KMS-11 (cell line): Measurements from ENCODE around the gene ESRP2.

Experiments
- H2AFZ ChIP-seq: fragments of 200-600 bp; sonication (generic); 2 replicates; pipeline ENCODE4 v1.6.1; 2016; ENCODE audit warnings: antibody characterized with exemption, mixed run types, low read depth
- H3K27ac ChIP-seq: fragments of 200-600 bp; sonication (generic); 2 replicates; pipeline ENCODE4 v1.6.1; 2016; ENCODE audit warnings: mild to moderate bottlenecking, mixed run types
- H3K27me3 ChIP-seq: fragments of 200-600 bp; sonication (generic); 2 replicates; pipeline ENCODE4 v1.6.1; 2017; ENCODE audit warnings: mild to moderate bottlenecking, low read depth, mixed run types, moderate library complexity; ENCODE audit not compliant: insufficient read depth
- H3K36me3 ChIP-seq: fragments of 200-600 bp; sonication (generic); 2 replicates; pipeline ENCODE4 v1.6.1; 2017; ENCODE audit warnings: mild to moderate bottlenecking, mixed run types; ENCODE audit not compliant: insufficient read depth
- H3K4me1 ChIP-seq: fragments of 200-600 bp; sonication (generic); 2 replicates; pipeline ENCODE4 v1.6.1; 2016; ENCODE audit warnings: mild to moderate bottlenecking, low read depth, mixed run types; ENCODE audit not compliant: poor library complexity, severe bottlenecking
- H3K4me2 ChIP-seq: fragments of 200-600 bp; sonication (generic); 2 replicates; pipeline ENCODE4 v1.7.0; 2016; ENCODE audit warnings: mild to moderate bottlenecking, mixed run types
- H3K4me3 ChIP-seq: fragments of 200-600 bp; sonication (generic); IDR thresholded peaks from 2 replicates; pipeline ENCODE4 v1.6.1; 2017; ENCODE audit warnings: low read depth, low read length, mixed read lengths; ENCODE audit not compliant: insufficient read depth
- H3K79me2 ChIP-seq: fragments of 200-600 bp; sonication (generic); 2 replicates; pipeline ENCODE4 v1.6.1; 2016; ENCODE audit warnings: low read depth, mixed run types; ENCODE audit not compliant: insufficient read depth
- H3K9ac ChIP-seq: fragments of 200-600 bp; sonication (generic); 2 replicates; pipeline ENCODE4 v1.6.1; 2016; ENCODE audit warnings: mild to moderate bottlenecking, mixed run types
- H4K20me1 ChIP-seq: fragments of 200-600 bp; sonication (generic); 2 replicates; pipeline ENCODE4 v1.6.1; 2016; ENCODE audit warnings: mild to moderate bottlenecking, mixed run types; ENCODE audit not compliant: insufficient read depth
- CTCF ChIP-seq: fragments of 200-600 bp; sonication (generic); conservative IDR thresholded peaks from 2 replicates; pipeline ENCODE4 v1.6.1; 2017; ENCODE audit warnings: low read depth, mild to moderate bottlenecking, antibody characterized with exemption, low read length, moderate library complexity, mixed read lengths

Gene ESRP2

DNA sequence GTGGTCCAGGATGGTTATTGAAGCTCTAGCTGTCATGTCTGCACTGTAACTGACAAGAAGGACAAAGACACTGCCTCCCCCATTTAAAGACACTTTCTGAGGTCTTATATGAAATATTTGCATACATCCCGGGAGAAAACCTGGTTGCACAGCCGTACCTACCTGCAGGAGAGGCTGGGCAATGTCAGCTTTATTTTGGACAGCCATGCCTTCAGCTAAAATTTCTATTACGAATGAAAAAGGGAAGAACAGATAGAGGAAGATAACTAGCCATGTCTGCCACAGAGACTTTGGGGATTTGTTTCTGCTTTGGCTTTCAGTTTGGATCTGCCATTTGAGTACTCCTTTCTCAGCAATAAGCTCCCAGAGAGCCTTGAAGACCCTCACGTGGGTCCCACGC, 47.4 kb upstream of the ESRP2 start:
- Histone ChIP-seq H2AFZ (no peak overlapping the region), H3K79me2 (peaks cover 26% of the 10 kb centered on the region; the same call in 1 of the 2 replicates), H3K4me3 (no peak overlapping the region), H3K4me1 (peaks cover 63% of the 10 kb centered on the region), H3K36me3 (no peaks in the 10 kb centered on the region; the same call in 1 of the 2 replicates), H3K27me3 (no peaks in the 10 kb centered on the region), H3K4me2 (peak overlapping the region; percentile 64; the same call in 1 of the 2 replicates), H3K9ac (no peak overlapping the region), H4K20me1 (peaks cover 4% of the 10 kb centered on the region; the same call in 1 of the 2 replicates), H3K27ac (peak overlapping the region; percentile 10; the same call in 1 of the 2 replicates)
- TF ChIP-seq CTCF = no peak

DNA sequence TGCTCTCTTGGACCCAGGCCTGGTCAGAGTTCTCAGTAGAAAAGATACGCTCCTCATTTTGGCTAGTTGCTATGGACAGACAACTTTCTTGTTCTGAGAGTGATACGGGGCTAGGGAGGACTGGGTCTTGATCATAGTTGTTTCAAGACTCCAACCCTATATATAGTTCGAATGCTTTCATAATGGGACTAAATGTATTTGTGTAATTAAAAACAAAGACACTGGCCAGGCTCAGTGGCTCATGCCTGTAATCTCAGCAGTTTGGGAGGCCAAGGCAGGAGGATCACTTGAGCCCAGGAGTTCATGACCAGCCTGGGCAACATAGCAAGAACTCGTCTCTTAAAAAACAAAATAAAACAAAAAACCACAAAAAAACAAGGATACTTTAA, 46.1 kb upstream of the ESRP2 start:
- Histone ChIP-seq H3K79me2 (peaks cover 26% of the 10 kb centered on the region; the same call in 1 of the 2 replicates), H3K4me1 (peaks cover 59% of the 10 kb centered on the region), H3K27ac (no peak overlapping the region), H2AFZ (no peak overlapping the region), H3K27me3 (no peaks in the 10 kb centered on the region), H3K9ac (no peak overlapping the region), H3K4me3 (no peak overlapping the region), H3K36me3 (no peaks in the 10 kb centered on the region; the same call in 1 of the 2 replicates), H3K4me2 (no peak overlapping the region; the same call in 1 of the 2 replicates), H4K20me1 (peaks cover 4% of the 10 kb centered on the region; the same call in 1 of the 2 replicates)
- TF ChIP-seq CTCF = no peak

DNA sequence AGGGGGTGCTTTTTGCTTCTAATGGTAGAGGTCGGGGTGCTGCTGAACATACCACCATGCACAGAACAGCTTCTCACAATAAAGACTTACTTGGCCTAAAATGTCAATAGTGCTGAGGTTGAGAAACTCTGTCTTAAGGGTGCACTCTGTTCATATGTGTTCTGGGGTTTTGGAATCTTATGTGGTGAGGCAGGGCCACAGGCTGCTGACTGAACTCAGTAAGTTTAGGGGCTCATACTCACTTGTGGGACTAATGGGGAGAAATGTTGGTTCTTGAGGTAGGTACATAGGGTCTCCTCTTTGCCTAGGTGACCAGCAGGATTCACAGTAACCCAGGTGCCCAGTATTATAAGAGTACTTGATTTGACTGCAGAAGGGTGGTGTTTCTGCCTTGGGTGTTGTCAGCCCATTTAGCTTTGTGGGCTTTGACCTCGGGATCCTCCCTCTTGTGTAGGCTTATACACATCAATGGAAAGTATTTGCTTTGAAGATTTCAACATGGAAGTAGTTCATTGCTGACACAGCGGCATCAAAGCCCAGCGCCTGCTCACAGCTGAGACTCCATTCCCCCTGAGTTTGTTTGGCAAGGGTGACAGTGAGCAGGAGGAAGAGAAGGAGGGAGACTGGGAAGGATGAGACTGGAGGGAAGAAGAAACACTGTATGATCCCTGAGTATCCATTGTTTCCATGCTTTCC, 45.6 kb upstream of the ESRP2 start:
- Histone ChIP-seq H3K4me3 (no peak overlapping the region), H3K36me3 (no peaks in the 10 kb centered on the region), H3K27ac (no peak overlapping the region), H4K20me1 (peaks cover 4% of the 10 kb centered on the region; the same call in 1 of the 2 replicates), H3K4me2 (no peak overlapping the region; the same call in 1 of the 2 replicates), H3K27me3 (no peaks in the 10 kb centered on the region), H3K9ac (no peak overlapping the region), H2AFZ (no peak overlapping the region), H3K79me2 (peaks cover 24% of the 10 kb centered on the region; the same call in 1 of the 2 replicates), H3K4me1 (peaks cover 56% of the 10 kb centered on the region)
- no peak for TF ChIP-seq CTCF

DNA sequence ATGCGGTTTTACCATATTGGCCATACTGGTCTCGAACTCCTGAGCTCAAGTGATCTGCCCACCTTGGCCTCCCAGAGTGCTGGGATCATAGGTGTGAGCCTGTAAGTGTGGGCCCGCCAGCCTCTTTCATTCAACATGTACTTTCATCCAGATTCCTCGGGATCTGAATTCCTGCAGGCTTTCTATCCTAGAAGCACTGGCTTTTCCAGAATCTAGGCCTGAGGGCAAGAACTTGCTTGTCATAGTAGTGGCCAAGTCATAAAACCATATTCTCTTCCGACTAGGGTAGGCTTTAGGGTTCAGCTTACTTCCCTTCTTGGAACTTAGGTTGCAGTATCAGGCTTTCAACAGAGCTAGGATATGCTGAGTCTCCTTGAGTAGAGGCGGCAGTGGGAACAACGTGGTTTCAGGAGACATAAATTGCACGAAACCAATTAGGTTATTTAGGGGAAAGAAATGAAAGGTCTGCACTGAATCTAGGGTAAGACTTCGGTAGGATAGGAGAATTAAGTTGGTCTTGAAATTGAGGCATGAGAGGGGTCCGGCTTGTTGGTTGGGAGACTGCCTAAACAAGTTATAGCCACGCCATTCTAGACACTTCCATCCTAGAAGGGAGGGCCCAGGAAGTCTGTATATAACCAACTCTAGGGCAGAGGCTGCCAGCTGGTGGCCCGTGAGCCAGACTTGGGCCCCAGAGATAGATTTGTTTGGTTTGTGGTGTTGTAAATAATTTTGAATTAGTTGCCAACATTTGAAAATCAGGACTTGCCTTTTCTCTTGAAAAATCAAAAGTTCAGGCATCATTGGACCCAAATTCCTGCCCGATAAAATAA, 44.0 kb upstream of the ESRP2 start:
- no peak for TF ChIP-seq CTCF
- Histone ChIP-seq H3K4me2 (no peak overlapping the region), H4K20me1 (peaks cover under 1% of the 10 kb centered on the region; the same call in 1 of the 2 replicates), H3K4me3 (no peak overlapping the region), H3K9ac (no peak overlapping the region), H2AFZ (no peak overlapping the region), H3K79me2 (peaks cover 20% of the 10 kb centered on the region; the same call in 1 of the 2 replicates), H3K27me3 (no peaks in the 10 kb centered on the region), H3K27ac (no peak overlapping the region), H3K36me3 (no peaks in the 10 kb centered on the region), H3K4me1 (peaks cover 59% of the 10 kb centered on the region)
